Ovary (tissue), 3 donors: ENCODE results near the gene SPAG9.

Experiments used
- CTCF ChIP-seq, 3 donors: fragments of 450-650 bp in 2 of 3; fragments of 200-600 bp in 1 of 3; IDR thresholded peaks; one replicate each; pipeline versions ENCODE4 v1.5.1 to v1.8.0; 2016 to 2022; ENCODE audit warnings: antibody characterized with exemption in 3 of 3, mild to moderate bottlenecking in 1 of 3
- EP300 ChIP-seq: sonication (generic); formaldehyde crosslinking; IDR thresholded peaks from one replicate; pipeline ENCODE4 v1.6.1; 2017; ENCODE audit warnings: antibody characterized with exemption
- POLR2A ChIP-seq: fragments of 450-650 bp; IDR thresholded peaks from one replicate; pipeline ENCODE4 v1.6.1; 2017; ENCODE audit warnings: antibody characterized with exemption, mild to moderate bottlenecking, moderate library complexity
- donor health status: DM: no; HTN: no; CAD: no.

GRCh38 chr17:51029568-51030463 is 90.9 kb downstream of the SPAG9 start:
- no peak for TF ChIP-seq POLR2A
- no peak for TF ChIP-seq EP300
- TF ChIP-seq CTCF (IDR thresholded peaks at IDR 0.05): no peak
